ENCODE measurements around the gene POC1B.

DNA sequence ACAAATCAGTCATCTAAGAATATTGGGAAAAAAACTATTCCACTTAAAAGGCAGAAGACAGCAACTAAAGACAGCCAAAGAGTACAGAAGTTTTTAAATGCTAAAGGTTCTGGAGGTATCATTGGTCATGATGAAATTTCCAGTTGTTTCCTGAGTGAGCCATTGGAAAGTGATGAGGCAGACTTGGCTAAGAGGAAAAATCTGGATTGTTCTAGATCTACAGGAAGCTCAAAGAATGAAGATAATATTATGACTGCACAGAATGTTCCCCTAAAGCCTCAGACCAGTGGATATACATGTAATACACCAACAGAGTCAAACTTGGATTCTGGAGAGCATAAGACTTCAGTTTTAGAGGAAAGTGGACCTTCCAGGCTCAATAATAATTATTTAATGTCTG lies 24.1 kb downstream of the POC1B start:
- no peak for TF ChIP-seq EZH2 (IDR thresholded peaks at IDR 0.05; ENCODE audit: borderline replicate concordance, low read depth, low read length, poor library complexity, severe bottlenecking)
- TF ChIP-seq, protein P1, sequence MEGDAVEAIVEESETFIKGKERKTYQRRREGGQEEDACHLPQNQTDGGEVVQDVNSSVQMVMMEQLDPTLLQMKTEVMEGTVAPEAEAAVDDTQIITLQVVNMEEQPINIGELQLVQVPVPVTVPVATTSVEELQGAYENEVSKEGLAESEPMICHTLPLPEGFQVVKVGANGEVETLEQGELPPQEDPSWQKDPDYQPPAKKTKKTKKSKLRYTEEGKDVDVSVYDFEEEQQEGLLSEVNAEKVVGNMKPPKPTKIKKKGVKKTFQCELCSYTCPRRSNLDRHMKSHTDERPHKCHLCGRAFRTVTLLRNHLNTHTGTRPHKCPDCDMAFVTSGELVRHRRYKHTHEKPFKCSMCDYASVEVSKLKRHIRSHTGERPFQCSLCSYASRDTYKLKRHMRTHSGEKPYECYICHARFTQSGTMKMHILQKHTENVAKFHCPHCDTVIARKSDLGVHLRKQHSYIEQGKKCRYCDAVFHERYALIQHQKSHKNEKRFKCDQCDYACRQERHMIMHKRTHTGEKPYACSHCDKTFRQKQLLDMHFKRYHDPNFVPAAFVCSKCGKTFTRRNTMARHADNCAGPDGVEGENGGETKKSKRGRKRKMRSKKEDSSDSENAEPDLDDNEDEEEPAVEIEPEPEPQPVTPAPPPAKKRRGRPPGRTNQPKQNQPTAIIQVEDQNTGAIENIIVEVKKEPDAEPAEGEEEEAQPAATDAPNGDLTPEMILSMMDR (conservative IDR thresholded peaks at IDR 0.05; ENCODE audit: low read depth, low read length) = no peak

Data from A673 (cell line).